ENCODE results near the gene DUSP9. TPM values are rescaled to one million over a fixed set of nuclear protein-coding genes. Genes with fewer than 3 reads are reported as not detected.

DUSP9 gene
- total RNA-seq, 2 donors from 2014 or later: 0.91 TPM; not detected in 1

DNA sequence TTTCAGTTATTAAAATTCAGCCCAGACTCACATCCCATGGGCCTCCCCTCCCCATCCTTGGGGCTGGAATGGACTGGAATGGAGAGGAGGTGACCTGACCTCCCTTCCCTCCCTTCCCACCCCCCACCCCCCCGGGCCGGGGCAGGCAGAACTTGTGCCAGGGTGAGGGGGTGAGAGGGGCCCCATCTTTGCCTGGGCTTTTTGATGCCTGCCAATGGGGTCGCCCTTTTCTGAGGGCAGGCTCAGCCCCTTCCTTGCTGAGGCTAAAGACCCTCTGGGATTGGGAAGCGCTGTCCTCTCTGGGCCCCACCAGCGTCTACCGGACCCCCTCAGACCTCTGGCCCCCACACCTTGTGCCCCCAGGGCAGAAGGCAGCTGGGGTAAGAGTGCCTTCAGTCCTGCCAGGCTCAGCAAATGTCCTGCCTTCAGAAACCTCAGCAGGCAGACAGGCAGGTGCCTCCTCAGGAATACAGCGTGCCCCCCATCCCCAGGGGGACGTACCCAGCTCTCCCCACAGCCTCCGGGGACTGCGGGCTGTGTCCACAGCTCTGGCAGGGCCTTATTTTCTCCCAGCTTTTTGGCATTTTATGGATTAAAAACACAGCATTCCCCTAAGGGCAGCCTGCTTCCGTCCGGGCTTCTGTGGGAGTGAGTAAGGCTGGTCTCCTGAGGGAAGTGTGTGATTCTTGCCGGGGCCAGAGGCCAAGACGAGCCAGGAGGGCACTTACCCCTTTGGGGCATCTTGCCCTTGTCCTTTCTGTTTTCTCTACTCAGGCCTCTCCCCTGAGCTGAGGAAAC is 35.5 kb upstream of the DUSP9 start:
- ATAC-seq (no peak), DNase-seq (ENCODE audit: low spot score in 2 of 2) (no peak)
- Mint-ChIP-seq H3K27ac (no peak overlapping the region), H3K9me3 (no peaks in the 10 kb centered on the region), H3K36me3 (no peaks in the 10 kb centered on the region)

DNA sequence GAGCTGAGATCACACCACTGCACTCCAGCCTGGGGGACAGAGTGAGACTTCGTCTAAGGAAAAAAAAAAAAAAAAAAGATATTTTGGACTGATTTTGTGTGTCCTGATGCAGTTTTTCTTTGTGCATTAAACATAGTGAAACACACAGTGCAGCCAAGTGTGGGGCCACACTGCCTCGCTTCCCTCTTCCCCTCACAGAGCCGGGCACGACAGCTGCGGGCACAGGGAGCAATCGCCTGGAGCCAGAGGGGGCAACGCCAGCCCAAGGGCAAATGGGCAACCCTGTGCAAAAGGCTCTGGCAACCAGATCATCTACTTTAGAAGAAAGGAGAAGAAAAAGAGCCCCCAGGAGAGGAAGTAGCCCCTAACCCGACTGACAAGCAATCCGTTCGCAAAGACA is 34.6 kb upstream of the DUSP9 start:
- no peaks in the 10 kb centered on the region for H3K9me3 Mint-ChIP-seq
- H3K27ac Mint-ChIP-seq: no peak overlapping the region
- ATAC-seq: no peak
- no peaks in the 10 kb centered on the region for H3K36me3 Mint-ChIP-seq
- no peak for DNase-seq (ENCODE audit: low spot score in 2 of 2)

DNA sequence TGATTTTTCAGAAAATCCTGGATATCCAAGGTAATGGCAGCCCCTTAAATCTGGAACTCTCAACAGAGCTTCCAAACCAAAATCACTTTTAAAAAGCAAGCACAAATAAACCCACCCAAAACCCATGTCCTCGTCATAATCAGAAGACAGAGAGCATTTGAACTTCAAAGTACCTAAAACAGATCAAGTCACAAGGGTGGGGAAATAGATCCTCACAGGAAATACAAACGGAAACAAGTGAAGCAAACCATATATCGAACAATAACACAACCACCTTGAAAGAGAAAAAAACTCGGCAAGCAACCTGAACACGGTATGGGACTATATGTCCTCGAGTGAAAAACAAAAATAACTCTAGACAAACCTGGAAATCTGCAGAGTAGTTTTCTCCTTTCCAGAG is 32.2 kb upstream of the DUSP9 start:
- Mint-ChIP-seq H3K36me3 (no peaks in the 10 kb centered on the region), H3K27ac (no peak overlapping the region), H3K9me3 (no peaks in the 10 kb centered on the region)
- DNase-seq (ENCODE audit: low spot score in 2 of 2) (no peak), ATAC-seq (no peak)

DNA sequence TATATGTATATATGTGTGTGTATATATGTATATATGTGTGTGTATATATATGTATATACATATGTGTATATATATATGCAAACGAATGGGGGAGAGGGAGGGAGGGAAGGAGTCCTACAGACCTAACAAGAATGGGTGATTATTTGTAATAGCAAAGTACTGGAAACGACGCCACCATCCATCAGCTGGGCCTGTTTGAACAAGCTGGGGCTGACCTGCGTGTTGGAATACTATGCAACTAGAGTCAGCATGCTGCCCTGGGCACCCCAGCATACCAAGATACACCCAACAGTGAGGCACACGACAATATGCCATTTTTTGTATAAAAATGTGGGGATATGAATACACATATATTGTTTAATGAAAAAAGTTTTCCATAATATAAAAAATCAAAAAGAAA is 26.4 kb upstream of the DUSP9 start:
- DNase-seq (ENCODE audit: low spot score in 2 of 2): no peak
- H3K36me3 Mint-ChIP-seq: no peaks in the 10 kb centered on the region
- ATAC-seq: no peak
- H3K27ac Mint-ChIP-seq: no peak overlapping the region
- no peaks in the 10 kb centered on the region for H3K9me3 Mint-ChIP-seq

DNA sequence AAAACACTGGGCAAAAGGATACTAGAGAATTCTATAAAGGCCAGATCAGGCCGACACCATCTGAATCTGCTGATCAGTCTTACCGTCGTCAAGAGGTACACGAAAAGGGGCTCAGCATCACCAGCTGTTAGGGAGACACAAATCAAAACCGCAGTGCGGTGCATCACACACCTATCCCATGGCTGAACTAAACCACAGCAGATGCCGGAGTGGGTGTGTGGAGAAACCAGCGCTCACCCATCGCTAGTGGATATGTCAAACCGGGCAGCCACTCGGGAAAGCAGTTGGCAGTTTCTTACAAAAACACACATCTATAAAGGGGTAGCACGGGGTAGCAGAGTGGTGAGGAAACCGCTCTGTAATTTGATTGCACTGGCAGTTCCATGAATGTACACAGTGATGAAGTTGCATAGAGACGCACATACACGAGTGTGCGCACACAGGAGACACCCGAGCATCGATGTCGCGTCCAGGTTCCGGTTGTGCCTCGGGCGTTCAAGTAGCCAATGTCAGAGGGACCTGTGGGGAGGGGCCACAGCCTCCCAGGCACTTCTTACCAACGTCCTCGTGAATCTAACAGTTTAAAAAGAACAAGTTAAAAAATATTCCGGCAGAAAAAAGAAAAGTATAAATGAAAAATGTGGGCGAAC is 24.9 kb upstream of the DUSP9 start:
- no peak for DNase-seq (ENCODE audit: low spot score in 2 of 2)
- Mint-ChIP-seq H3K9me3 (no peaks in the 10 kb centered on the region), H3K27ac (no peak overlapping the region), H3K36me3 (no peaks in the 10 kb centered on the region)
- no peak for ATAC-seq

DNA sequence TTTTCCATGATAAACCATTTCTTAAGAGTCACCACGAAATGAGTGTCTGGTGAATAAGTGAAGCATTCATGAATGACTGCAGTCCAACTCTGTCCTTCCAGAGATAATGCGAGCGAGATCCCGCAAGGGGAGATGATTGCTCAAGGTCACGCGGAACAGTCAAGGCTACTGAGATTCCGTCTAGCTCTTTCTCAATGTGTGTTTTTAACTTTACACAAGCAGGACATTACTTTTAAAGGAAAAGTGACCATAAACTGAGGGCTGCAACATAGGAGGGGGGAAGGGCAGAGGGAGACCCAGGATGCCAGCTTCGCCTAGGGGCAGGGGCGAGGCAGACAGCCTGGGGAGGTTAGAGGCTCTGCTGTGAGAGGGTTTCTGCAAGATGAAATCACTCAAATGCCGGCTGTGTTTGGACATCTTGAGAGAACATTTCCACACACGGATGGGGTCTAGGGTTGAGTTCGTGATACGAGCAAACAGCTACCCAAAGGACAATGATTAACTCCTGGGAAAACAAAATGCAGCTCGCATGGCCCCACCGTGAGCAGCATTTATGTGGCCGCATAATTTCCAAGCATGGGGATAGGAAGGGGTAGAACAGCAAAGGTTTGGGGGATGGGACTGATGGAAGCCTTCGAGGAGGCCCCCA is 24.2 kb upstream of the DUSP9 start:
- H3K27ac Mint-ChIP-seq: no peak overlapping the region

DNA sequence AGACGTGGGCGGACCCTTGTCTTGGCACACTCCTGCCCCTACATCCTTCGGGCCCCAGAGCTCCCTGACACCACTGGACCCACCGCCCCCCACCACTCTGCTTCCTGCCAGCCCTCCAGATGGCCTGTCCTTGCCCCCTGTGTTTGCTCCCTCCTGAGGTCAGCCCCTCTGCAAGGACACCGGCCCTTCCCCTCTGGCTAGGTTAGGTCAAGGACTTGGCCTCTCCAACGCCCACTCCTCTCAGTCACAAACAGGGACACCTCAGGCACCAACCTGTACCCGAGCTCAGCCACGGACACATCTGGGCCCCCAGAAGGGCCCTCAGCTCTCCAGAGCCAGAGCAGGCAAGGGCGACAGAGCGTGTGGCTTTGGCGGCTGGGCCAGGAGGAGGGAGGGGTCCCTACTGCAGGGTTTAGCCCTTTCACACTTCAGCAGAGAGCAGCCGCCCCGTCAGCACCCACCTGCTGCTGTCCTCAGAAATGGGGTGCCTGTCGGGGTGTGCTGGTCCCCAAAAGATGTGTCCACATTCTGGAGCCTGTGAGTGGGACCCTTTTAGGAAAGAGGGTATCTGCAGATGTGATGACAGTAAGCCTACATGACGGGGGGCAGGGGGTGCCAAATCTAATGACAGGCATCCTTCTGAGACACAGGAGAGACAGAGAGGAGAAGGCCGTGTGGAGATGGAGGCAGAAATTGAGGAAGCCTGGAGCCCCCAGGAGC is 23.5 kb upstream of the DUSP9 start:
- no peak for DNase-seq (ENCODE audit: low spot score in 2 of 2)
- Mint-ChIP-seq H3K9me3 (no peaks in the 10 kb centered on the region), H3K27ac (no peak overlapping the region), H3K36me3 (no peaks in the 10 kb centered on the region)
- ATAC-seq: no peak

More for the DNA sequence above, 24.2 kb upstream of the DUSP9 start:
- Mint-ChIP-seq H3K9me3 (no peaks in the 10 kb centered on the region), H3K36me3 (no peaks in the 10 kb centered on the region)
- no peak for ATAC-seq
- no peak for DNase-seq (ENCODE audit: low spot score in 2 of 2)

DNA sequence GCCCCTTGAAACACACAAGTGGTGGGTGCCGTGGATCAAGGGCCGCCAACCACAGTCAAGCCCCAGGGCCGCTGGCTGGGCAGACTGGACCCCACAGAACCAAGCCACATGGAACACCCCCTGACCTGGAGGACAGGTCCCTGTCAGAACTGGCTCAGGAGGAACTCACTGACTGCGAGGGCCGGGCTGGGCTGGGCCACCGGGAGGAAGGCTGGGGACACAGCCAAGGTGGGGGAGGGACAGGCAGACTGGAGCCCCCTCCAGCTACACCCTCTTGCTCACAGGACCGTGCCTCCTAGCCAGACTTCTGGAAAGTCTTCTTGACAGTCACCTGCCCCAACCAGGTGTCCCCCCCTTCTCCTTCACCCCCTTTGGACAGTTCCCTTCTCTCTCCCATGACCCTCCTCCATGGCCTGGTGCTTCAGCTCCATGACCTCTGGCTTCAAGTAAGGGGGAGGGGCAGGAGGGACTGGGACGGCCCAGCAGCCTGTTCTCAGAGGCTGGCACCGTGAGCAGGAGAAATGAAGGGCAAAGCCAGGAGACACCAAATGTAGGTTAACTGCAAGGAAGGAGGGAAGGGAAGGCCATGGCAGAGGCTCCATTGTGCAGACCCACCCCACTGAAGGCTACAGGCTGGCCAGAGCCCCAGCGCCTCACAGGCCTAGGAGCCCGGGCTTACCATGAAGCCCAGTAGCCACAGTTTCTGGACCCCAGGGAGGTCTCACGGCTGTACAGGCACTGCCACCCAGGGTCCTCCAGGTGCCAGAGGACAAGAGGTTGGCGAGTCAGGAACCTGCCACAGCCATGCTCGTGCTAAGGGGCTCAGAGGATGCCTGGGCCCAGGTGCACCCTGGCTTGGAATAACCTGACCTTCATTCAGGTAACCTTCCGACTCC is 22.6 kb upstream of the DUSP9 start:
- ATAC-seq (no peak), DNase-seq (ENCODE audit: low spot score in 2 of 2) (no peak)
- no peaks in the 10 kb centered on the region for H3K9me3 Mint-ChIP-seq
- H3K36me3 Mint-ChIP-seq: no peaks in the 10 kb centered on the region
- no peak overlapping the region for H3K27ac Mint-ChIP-seq

DNA sequence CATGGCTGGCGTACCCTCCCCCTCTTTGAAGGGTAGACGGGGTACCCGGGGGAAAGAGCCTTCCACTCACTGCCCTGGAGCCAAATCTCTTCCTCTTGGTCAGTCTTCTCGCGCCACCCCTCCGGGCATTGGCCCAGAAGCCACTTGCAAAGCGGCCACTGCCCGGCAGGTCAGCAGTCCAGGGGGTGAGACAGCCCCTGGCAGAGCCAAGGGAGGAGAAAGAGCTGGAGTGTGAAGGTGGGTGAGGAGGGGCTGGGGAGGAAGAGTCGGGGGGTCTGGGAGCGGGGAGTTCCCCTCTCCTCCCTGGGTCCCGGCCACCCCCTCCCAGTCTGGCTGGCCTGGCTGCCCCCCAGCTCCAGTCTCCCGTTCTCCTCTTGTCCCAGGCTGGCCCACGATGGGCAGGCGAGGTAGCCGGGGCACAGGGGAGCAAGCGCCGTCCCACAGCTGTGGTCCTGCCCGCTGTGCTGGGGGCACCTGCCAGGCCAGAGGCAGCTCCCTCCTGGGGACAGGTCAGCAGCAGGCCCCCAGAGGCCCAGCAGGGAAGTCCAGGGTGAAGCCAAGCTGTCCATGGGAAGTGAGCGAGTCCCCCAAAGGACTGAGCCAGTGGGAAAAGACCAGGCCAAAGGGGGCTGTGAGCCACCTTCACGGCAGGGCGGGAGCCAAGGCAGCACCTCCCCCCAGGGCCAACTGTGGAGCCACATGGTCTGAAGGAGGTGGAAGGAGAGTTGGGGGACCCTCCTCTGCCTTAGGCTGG is 21.6 kb upstream of the DUSP9 start:
- H3K27ac Mint-ChIP-seq: no peak overlapping the region
- no peak for ATAC-seq

DNA sequence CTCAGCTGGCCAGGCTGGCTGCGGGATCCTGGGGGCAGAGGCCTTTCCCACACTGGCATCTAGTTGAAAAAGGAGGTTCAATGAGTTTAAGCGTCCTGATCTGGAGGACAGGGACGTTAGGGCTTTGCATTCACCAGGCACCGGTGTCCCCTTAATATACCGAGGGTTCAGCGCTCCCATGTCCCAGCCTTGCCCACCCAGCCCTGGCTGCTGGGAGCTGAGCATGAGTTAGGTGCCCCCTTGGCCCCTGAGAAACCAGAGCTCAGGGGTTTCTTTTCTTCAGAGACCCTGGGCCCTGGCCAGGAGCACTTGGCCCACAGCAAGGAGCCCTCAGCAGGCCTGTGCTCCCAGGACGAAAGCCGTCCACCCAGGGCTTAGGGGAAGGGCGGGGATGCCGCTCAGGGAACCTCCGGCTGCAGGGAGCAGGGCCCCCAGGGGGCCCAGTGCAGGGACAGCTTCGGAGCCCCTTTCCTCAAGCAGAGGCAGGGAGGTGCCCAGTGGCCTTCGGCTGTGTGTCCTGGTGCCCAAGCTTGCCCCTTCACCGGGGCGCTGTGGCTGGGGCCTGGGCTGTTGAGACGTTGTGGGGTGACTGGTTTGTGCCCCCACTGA is 20.9 kb upstream of the DUSP9 start:
- Mint-ChIP-seq H3K27ac (no peak overlapping the region), H3K36me3 (no peaks in the 10 kb centered on the region), H3K9me3 (no peaks in the 10 kb centered on the region)
- ATAC-seq: no peak
- DNase-seq (ENCODE audit: low spot score in 2 of 2): no peak

More for the DNA sequence above, 21.6 kb upstream of the DUSP9 start:
- H3K36me3 Mint-ChIP-seq: no peaks in the 10 kb centered on the region
- no peak for DNase-seq (ENCODE audit: low spot score in 2 of 2)
- no peaks in the 10 kb centered on the region for H3K9me3 Mint-ChIP-seq

DNA sequence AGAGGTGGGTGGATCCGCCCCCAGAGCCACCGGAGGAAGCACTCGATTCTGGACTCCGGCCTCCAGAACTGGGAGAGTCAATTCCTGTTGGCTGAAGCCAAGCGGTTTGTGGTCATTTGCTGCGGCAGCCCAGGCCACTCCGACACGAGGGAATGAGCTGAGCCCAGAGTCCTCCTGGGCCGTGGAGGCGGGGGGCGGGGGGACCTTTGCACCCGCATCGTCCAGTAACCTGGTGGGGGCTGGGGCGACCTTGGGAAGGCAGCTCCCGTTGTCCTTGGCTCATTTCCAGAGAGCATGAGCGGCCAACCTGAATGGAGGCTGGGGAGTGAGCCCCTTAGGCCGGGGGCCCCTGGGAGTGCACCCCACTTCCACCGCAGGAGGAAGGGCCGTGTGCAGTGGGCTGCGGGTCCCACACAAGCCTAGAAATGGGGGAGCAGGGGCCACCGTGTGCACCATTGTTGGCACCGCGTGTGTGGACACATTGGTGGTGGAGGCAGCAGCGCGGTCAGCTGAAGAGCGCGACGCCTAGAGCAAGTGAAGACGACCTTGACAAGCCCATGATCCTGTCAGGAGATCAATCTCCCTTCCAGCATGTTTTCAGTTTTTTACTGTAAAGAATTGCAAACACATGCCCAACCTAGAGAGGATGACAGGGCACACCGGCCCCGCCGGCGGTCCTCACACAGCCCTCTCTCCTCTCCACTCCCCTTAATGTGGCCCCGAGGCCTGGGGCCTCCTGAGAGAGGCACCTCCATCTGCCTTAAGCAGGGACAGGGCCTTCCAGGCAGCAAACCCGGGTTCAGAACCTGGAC is 19.9 kb upstream of the DUSP9 start:
- Mint-ChIP-seq H3K36me3 (no peaks in the 10 kb centered on the region), H3K9me3 (no peaks in the 10 kb centered on the region), H3K27ac (no peak overlapping the region)
- DNase-seq (ENCODE audit: low spot score in 2 of 2) (no peak), ATAC-seq (no peak)

DNA sequence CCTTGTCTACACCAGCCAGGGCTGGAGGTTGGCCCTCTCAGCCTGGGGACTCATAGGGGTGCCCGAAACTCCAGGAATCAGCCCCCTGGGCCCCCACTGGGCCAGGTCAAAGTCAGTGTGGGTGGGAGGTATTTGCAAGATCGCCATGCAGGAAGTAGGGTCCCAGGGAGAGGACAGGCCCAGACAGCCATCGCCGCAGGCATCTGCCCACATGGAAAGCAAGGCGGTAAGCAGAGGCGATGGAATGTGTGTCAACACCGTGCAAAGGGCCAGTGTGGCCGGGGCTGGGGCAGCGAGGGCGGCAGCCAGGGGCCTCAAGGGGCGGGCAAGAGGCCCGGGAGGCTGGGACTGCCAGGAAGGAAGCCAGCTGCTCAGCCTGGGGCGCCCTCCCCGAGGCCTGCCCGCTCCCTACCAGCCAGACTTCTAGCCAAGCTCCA is 19.3 kb upstream of the DUSP9 start:
- no peaks in the 10 kb centered on the region for H3K9me3 Mint-ChIP-seq
- no peak for ATAC-seq
- DNase-seq (ENCODE audit: low spot score in 2 of 2): no peak
- H3K36me3 Mint-ChIP-seq: no peaks in the 10 kb centered on the region
- H3K27ac Mint-ChIP-seq: no peak overlapping the region

DNA sequence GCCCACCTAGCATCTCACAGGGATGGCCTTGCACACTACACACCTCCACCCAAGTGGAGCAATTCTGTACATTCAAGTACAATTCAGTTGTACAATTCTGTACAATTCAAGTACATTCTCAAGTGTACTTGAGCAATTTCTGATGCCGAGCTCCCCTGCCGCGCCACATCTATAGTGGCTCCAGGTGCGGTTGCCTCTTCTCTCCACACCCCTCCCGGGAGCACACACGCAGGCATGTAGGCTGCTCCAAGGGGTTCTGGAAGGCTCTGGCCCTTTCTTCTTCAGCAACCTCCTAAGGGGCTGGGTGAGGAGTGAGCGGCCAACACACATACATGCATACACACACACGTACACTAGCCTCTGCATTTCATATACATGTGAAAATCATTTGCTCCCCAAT is 18.9 kb upstream of the DUSP9 start:
- no peak for DNase-seq (ENCODE audit: low spot score in 2 of 2)
- no peak overlapping the region for H3K27ac Mint-ChIP-seq
- no peak for ATAC-seq
- H3K9me3 Mint-ChIP-seq: no peaks in the 10 kb centered on the region
- no peaks in the 10 kb centered on the region for H3K36me3 Mint-ChIP-seq

DNA sequence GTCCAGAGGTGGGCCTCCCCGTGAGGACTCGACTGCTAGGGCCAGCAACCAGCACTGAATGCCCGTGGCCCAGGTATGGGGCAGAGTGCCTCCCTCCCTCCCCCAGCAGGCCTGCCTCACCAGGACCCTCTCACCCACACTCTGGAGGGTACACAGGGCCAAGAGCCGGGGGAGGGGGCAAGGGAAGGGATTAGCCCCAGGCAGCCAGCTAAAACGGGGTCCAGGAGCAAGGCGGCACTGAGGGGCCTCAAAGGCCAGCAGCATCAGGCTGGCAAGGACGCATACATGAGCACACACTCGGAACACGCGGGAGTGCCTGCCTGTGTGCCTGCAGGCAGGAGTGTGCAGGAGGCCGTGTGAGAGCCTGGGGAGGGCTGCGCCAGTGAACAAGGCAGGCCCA is 18.3 kb upstream of the DUSP9 start:
- Mint-ChIP-seq H3K36me3 (no peaks in the 10 kb centered on the region), H3K9me3 (no peaks in the 10 kb centered on the region), H3K27ac (no peak overlapping the region)
- ATAC-seq (no peak), DNase-seq (ENCODE audit: low spot score in 2 of 2) (no peak)

DNA sequence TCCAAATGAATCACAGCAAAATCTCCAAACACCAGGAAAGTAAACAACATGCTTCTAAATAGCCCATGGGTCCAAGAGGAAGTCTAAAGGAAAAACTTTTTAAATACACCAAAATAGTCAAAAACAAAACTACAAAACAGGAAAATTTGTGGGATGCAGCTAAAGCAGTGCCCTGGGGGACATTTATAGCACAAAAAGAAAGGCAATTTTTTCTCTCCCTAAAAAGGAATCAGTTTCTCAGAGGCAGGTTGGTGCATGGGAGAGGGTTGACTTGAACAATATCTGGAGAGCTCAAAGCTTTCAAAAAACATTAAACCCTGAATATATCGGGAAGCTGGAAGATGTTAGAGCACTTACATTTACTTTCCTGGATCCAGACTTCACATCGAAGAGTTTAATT is 15.7 kb upstream of the DUSP9 start:
- Mint-ChIP-seq H3K9me3 (no peaks in the 10 kb centered on the region), H3K27ac (no peak overlapping the region), H3K36me3 (no peaks in the 10 kb centered on the region)
- ATAC-seq: no peak
- no peak for DNase-seq (ENCODE audit: low spot score in 2 of 2)
